GM23248 (cell line): Measurements from ENCODE around the gene CD74.
"Not testable (repeated sequence)": the region's sequence is repeated elsewhere in the genome, so short reads cannot be mapped to it uniquely, and the experiment has no call there.

Experiments used
- EZH2 ChIP-seq: fragments of 200-600 bp; sonication (generic); IDR thresholded peaks from 2 replicates; pipeline ENCODE4 v1.6.1; 2018; ENCODE audit warnings: antibody characterized with exemption, mild to moderate bottlenecking; ENCODE audit not compliant: insufficient read depth, poor library complexity, severe bottlenecking
- EZH2phosphoT487 ChIP-seq: fragments of 200-600 bp; sonication (generic); IDR thresholded peaks from 2 replicates; pipeline ENCODE4 v1.6.1; 2018; ENCODE audit warnings: antibody characterized with exemption, moderate library complexity, mild to moderate bottlenecking, low read depth; ENCODE audit not compliant: insufficient read depth

- TF ChIP-seq EZH2, EZH2phosphoT487: not testable (repeated sequence)
Observed at GRCh38 chr5:150413902-150414790, 1.4 kb upstream of the CD74 start.
